ENCODE results near the gene ORMDL2. TPM values are rescaled to one million over a fixed set of nuclear protein-coding genes. Genes with fewer than 3 reads are reported as not detected.

The ORMDL2 gene
- total RNA-seq, 4 donors from 2014 or later = 17.7 to 39.2 (median 23.4) TPM

DNA sequence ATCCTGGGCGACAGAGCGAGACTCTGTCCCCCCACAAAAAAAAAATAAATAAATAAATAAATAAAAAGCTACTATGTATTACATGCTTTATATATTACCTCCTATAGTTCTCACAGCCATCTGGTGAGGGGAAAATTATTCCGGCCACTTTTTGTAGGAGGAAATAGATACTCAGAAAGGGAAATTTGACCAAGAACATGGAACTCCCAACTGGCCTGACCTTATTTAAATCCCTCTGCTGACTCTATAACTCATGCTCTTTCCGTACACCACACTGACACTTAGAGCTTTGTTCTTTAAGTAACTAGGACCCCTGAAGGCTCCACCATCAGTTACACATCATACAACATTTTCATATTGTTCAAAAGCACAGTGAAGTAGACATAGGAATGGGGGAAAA, 27.1 kb downstream of the ORMDL2 start:
- no peak for TF ChIP-seq POLR2A (IDR thresholded peaks at IDR 0.05)
- TF ChIP-seq, protein P1, sequence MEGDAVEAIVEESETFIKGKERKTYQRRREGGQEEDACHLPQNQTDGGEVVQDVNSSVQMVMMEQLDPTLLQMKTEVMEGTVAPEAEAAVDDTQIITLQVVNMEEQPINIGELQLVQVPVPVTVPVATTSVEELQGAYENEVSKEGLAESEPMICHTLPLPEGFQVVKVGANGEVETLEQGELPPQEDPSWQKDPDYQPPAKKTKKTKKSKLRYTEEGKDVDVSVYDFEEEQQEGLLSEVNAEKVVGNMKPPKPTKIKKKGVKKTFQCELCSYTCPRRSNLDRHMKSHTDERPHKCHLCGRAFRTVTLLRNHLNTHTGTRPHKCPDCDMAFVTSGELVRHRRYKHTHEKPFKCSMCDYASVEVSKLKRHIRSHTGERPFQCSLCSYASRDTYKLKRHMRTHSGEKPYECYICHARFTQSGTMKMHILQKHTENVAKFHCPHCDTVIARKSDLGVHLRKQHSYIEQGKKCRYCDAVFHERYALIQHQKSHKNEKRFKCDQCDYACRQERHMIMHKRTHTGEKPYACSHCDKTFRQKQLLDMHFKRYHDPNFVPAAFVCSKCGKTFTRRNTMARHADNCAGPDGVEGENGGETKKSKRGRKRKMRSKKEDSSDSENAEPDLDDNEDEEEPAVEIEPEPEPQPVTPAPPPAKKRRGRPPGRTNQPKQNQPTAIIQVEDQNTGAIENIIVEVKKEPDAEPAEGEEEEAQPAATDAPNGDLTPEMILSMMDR (IDR thresholded peaks at IDR 0.05) = no peak
- Histone ChIP-seq H3K36me3 (no peaks in the 10 kb centered on the region), H3K9me3 (no peaks in the 10 kb centered on the region), H3K4me1 (peaks cover 5 to 20% of the 10 kb centered on the region in 2 donors), H3K27ac (no peak overlapping the region), H3K4me3 (replicated peaks in 1 of 3) (no peak overlapping the region), H3K27me3 (no peaks in the 10 kb centered on the region)
- intact Hi-C loops (cut with DNase I) = no loop called here
- no peak for DNase-seq
- 90 to 92% methylated on average over 4 of the region's 4 CpGs for WGBS, 2 donors

DNA sequence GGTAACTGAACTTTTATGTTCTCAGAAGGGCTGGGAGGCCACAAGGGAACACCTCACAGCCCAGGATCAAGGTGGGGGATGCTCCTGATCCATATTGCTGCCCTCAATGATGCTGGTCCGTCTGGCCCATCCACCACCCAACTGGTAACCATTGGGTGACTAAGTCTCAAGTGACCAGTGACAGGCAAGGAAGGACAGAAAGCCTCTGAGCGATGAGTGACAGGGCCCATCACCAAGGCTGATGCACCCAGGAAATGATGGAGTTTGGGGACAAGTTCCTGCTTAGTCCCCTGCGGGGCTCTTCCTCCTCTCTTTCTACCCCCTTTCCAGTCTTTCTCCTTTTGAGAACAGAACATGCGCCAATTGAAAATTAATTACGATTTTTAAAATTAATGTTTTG, 27.5 kb downstream of the ORMDL2 start:
- TF ChIP-seq POLR2A (IDR thresholded peaks at IDR 0.05) = no peak
- TF ChIP-seq, protein P1 (IDR thresholded peaks at IDR 0.05) = no peak
- H3K27me3 ChIP-seq = no peaks in the 10 kb centered on the region
- DNase-seq = no peak
- no peaks in the 10 kb centered on the region for H3K9me3 ChIP-seq
- intact Hi-C loops (cut with DNase I) = no loop called here
- no peak overlapping the region for H3K27ac ChIP-seq
- WGBS, 2 donors = 81% methylated on average over 5 of the region's 5 CpGs
- H3K4me3 ChIP-seq (replicated peaks in 1 of 3) = no peak overlapping the region
- H3K36me3 ChIP-seq = no peaks in the 10 kb centered on the region
- peaks cover 8 to 24% of the 10 kb centered on the region in 2 donors for H3K4me1 ChIP-seq

DNA sequence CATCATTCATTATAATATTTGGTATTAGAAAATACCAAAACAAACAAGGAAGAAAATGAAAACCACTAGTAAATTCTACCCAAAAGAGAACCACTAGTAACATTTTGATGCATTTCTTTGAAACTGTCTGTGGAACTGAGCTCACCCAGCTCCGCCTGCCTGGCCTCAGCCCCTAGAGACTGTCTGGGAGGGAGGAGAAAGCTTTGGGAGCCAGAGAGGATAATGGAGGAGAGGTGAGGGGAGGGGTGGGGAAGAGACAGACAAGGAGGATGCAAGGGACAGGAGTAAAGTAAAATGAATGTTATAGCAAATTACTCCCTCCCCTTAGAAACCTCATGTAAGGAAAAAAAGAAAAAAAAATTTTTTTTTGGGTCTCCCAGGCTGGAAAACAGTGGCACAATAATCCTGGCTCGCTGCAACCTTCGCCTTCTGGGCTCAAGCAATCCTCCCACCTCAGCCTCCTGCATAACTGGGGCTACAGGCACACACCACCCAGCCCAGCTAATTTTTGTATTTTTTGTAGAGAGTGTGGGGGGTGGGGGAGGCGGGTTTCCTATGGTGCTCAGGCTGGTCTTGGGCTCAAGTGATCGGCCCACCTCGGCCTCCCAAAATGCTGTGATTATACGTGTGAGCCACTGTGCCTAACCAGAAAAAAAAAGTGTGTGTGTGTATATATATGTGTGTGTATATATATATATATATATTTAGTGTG, 28.1 kb downstream of the ORMDL2 start:
- DNase-seq = no peak
- Histone ChIP-seq H3K9me3 (no peaks in the 10 kb centered on the region), H3K27me3 (no peaks in the 10 kb centered on the region), H3K4me1 (peaks cover 14 to 30% of the 10 kb centered on the region in 2 donors), H3K27ac (peak overlapping the region in 1 of 3 donors; percentile 88), H3K4me3 (replicated peaks in 1 of 3) (no peak overlapping the region), H3K36me3 (no peaks in the 10 kb centered on the region)
- WGBS, 2 donors = 78% methylated on average over 7 of the region's 7 CpGs
- intact Hi-C loops (cut with DNase I) = no loop called here
- no peak for TF ChIP-seq POLR2A (IDR thresholded peaks at IDR 0.05)
- TF ChIP-seq, protein P1 (IDR thresholded peaks at IDR 0.05) = no peak

DNA sequence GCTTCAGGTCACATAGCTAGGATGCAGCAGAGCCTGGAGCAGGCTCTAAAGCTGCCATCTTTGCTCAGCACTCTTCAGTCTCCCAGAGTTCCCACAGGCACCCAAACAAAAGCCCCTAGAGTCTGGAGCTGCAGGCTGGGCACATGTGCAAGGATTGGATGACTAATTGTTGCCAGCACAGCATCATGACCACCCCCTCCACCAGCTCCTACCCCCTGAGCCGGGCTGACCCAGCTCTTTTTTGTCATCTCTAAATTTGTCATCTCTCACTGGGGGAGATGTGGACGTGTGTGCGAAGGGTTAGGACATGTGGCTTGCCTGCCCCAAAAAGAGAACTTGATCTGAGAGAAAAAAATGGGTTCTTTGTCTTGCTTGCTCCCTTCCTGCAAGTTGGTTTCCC, 29.2 kb downstream of the ORMDL2 start:
- 64 to 69% methylated on average over 3 of the region's 3 CpGs for WGBS, 2 donors
- Histone ChIP-seq H3K27me3 (no peaks in the 10 kb centered on the region), H3K4me3 (replicated peaks in 1 of 3) (no peak overlapping the region), H3K36me3 (no peaks in the 10 kb centered on the region), H3K27ac (peak overlapping the region; percentile 56 to 88 (median 87)), H3K9me3 (no peaks in the 10 kb centered on the region), H3K4me1 (peaks cover 16 to 30% of the 10 kb centered on the region in 2 donors)
- no peak for DNase-seq
- intact Hi-C loops (cut with DNase I) = no loop called here
- TF ChIP-seq POLR2A (IDR thresholded peaks at IDR 0.05) = no peak
- TF ChIP-seq, protein P1 (IDR thresholded peaks at IDR 0.05) = no peak

DNA sequence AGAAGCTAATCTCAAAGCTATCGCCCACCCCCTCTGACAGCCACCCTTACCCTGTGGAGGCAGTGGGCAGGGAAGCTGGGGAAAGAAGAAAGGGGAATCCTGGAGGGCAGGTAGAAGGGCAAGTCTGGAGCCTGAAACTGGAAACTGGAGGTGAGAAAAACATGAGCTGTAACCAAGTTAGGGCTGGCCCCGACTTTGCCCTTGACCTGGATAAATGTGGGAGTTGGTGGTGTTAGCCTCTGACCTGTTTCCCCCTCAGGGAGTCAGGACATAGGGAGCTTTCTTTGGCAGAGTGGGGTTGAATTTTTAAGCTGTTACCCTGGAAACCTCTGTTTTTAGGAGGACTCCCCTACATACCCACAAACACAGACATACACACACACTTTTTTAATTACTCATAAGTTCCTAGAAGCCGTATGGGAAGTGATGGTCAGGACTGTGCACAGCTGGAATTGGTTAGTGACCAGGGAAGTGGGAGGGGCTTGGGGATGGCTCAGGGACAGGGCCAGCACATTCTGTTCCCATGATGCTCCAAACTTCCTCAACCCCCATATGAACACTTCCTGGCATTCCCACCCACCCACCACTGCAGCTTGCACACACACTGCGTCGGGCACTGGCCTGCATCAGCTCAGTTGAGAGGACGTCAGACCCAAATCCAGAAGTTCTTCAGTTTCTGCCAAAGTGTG, 29.9 kb downstream of the ORMDL2 start:
- intact Hi-C loops (cut with DNase I) = no loop called here
- no peak for TF ChIP-seq POLR2A (IDR thresholded peaks at IDR 0.05)
- TF ChIP-seq, protein P1 (IDR thresholded peaks at IDR 0.05) = no peak
- DNase-seq = peak; percentile 49 to 61
- H3K27ac ChIP-seq = peak overlapping the region; percentile 78 to 88 (median 87)
- H3K4me1 ChIP-seq = peaks cover 16 to 30% of the 10 kb centered on the region in 2 donors
- H3K36me3 ChIP-seq = no peaks in the 10 kb centered on the region
- no peaks in the 10 kb centered on the region for H3K9me3 ChIP-seq
- 50 to 59% methylated on average over 6 of the region's 6 CpGs for WGBS, 2 donors
- no peak overlapping the region for H3K4me3 ChIP-seq (replicated peaks in 1 of 3)
- H3K27me3 ChIP-seq = no peaks in the 10 kb centered on the region

Measured in thyroid gland (tissue), 4 donors.